ENCODE results near the gene KLB.

Gene KLB

DNA sequence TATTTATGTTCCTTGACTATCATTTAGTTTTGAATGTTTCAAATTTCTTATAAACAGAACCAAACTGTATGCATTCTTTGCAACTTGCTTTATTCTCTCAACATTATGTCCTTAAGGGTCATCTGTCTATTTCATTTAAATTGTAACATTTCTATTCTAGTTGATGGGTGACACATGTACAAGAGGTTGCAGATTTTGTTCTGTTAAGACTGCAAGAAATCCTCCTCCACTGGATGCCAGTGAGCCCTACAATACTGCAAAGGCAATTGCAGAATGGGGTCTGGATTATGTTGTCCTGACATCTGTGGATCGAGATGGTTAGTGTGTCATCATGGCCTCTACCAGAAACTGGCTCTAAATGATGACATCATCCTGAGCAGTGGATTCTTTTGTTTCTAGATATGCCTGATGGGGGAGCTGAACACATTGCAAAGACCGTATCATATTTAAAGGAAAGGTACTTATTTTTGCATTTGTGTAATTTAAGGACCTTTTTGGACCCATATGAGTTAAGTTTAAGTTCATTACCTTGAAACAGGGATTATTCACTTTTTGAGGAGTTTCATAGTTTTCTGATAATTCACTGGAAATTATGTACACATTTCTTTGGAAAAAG is 58.3 kb downstream of the KLB start:
- DNase-seq (ENCODE audit: low spot score): peak; percentile 23

DNA sequence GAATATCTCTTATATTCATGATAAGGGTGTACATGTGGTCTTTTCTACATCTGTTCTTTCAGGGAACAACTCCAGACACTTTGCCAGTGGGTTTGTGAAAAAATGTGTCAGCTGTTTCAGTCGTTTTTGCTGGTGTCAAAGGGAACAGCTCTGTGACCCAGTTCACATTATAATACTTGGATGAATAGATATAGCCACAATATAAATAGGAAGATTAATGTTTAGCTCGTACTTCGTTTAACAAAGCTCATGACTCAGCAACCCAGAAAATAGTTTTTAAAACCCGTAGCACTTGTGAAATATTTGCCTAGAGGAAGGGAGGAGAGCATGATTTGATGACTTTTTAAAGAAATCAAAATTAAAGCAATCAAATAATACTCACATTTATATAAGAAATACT is 60.0 kb downstream of the KLB start:
- DNase-seq (ENCODE audit: low spot score): no peak

DNA sequence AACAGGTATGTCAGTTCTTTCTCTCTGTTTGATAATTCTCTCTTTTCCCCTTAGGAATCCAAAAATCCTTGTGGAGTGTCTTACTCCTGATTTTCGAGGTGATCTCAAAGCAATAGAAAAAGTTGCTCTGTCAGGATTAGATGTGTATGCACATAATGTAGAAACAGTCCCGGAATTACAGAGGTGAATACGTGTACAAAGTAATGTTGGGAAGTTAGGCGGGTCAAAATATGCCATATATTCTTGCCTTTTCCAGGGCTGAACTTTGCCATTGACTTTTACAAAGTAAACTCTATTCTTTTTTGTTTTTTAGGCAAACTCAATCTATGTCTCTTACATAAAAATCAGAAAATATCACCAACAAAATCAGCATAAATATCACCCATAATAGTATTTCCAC is 60.7 kb downstream of the KLB start:
- no peak for DNase-seq (ENCODE audit: low spot score)

DNA sequence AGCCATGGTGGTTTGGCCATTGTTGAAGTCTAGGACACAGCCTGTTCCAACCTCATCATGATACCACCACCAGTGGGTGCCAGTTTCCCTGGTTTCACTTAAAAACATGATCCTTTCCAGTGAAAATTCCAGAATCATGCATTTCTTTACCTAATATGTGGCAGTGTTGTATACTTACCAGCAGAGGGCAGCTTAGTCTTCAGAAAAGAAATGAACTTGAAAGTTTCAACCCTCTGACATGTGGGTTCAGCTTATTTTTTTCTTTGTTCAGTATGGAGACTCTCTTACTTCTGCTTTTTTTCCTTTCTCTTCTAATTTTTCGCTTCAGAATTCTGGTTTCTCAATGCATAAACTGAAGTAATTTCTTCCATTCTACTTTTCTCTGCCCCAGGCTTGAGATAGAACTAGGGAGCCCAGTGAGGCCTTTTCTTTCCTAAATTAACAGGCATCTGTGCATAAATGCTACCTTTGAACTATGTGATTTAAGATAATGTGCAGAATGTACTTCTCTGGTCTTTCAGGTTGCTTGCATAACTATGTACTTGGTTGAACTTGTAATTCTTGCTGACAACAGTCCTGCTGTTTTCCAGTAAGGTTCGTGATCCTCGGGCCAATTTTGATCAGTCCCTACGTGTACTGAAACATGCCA is 62.8 kb downstream of the KLB start:
- peak; percentile 60 for DNase-seq (ENCODE audit: low spot score)

DNA sequence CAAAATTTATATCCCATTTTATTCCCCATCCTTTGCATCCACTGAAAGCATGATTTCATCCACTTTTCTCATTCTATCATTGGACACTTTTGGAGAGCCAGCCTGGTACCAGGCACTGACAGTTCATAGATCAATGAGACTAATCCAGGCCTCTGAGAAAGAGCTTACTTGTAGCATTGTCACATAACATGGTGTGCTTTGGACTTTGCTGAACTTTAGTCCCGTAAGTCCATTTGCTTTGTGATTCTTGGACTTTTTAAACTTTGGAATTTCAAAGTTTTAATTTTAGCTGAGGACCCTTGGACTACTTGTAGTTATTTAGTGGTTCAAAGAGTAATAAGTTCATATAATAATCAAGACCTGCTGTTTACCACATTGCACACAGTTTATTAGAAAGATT is 63.7 kb downstream of the KLB start:
- no peak for DNase-seq (ENCODE audit: low spot score)

DNA sequence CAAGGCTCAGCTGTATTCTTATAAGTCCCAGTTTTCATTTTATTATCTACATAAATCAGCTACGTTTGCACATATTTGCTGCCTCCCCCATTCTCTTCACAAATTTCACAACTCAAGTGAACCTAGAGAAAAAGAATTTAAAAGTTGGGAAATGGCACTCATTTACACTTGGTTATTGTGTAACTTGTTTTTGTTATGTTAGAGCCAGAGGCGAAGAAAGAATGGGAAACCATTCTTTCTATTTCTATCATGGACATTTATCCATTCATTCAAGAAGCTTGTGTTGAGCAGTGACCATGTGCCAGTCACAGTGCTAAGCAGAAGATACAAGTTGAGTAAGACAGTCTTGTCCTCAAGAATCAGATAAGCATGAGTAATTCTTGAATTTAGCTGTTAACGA is 65.7 kb downstream of the KLB start:
- no peak for DNase-seq (ENCODE audit: low spot score)

DNA sequence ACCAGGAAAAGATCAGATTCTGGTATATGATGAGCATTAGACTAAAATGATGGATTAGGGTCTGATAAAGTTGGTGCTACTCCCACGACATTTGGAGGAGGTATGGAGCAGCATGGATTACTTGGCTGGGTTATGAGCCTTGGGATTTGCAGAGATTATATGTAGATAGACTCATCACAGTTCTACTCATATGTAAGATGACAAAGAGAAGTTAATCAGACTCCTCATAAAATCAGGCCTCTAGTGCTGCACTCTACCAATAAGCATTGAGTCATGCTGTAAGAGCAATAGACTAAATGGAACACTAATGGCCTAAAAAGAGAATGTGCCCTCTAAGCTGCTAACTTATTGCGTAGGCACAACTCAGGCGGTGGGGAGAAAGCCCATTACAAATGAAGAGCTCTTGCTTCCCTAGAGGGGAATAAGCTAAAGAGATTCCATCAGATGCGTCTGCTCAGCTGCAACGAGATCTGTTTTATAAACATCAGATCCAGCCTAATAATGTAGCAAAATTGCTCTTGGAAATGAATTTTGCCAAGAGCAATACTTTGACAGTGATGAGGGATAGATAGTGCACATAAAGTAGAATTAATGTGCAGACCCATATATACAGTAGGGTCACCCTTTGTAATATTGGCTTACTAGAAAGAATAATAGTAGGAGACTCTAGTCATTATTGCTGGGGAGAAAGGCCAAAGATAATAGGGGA is 69.6 kb downstream of the KLB start:
- DNase-seq (ENCODE audit: low spot score): no peak

DNA sequence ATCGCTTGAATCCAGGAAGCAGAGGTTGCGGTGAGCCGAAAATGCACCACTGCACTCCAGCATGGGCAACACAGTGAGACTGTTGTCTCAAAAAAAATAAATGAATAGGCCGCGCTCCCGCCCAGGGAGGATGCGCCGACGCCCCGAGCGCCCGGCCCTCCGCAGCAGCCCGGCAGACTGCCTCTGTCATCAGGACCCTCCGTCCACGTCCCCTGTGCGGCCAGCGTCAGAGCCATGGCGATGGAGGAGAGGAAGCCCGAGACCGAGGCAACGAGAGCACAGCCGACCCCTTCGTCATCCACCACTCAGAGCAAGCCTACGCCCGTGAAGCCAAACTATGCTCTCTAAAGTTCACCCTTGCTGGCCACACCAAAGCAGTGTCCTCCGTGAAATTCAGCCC is 73.5 kb downstream of the KLB start:
- DNase-seq (ENCODE audit: low spot score): no peak

DNA sequence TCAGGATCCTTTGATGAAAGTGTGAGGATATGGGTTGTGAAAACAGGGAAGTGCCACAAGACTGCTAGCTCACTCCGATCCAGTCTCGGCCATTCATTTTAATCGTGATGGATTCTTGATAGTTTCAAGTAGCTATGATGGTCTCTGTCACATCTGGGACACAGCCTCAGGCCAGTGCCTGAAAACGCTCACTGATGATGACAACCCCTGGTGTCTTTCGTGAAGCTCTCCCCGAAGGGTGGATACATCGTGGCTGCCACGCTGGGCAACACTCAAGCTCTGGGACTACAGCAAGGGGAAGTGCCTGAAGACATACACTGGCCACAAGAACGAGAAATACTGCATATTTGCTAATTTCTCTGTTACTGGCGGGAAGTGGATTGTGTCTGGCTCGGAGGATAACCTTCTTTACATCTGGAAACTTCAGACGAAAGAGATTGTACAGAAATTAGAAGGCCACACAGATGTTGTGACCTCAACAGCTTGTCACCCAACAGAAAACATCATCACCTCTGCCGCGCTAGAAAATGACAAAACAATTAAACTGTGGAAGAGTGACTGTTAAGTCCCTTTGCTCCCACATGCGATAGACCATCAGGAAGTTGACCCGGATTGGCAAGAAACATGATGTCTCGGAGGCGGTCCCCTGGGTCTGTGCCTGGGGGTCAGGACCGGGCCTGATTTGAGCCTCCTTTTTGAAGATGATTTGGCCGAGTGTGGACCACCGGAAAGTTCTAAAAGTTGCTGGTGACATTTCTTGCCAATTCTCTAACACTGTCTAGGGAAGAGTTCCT is 74.4 kb downstream of the KLB start:
- DNase-seq (ENCODE audit: low spot score): no peak

DNA sequence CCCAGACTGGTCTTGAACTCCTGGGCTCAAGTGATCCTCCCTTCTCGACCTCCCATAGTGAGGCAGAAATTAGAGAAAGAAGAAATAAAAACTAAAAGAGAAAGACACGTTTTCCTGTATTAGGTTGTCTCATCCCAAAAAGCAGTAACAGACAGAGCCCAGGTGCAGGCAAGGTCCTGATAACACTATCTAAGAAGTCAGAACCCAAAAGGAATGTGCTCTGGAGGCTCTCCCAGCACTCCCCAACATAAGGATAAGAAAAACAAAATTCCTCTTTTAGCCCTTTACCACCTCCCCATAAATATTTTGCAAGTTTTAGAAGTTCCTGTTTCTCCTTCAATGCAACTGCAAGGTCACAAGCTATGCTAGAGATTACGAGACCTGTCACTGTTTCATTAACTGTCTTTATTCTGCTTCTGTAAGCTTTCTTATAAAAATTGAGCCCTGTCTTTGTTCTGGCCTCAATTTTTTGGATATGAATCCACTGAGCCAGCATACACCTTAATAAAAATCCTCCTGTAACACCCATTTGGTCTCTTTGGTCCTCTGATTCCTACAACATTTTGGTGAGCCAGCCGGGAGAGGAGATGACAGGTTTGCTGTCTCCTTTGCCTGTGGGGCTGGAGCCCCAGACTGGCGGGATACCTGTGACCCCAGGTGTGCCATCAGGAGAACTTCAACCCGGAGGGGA is 78.0 kb downstream of the KLB start:
- DNase-seq (ENCODE audit: low spot score): no peak

DNA sequence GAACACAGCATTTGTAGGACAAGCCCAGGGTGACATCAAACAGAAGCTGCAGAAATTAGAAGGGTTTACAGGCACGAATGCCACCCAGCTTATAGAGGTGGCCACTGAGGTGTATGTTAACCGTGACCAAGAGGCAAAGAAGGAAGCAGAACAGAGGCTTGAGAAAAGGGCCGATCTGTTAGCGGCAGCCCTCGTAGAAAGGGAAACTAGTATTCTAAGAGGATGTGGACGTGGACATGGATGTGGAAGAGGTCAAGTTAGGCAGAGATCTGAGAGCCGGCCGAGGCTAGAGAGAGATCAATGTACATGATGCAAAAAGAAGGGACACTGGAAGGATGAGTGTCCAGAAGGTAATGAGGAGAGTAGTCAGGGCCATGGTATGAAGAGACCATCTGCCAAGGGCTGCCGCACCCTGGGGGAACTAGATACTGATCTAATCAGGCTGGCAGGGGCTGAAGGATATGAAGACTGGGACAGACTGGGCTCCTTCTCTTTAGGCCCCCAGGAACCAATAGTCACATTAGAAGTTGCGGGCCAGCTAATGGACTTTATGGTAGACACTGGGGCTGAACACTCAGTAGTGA is 79.6 kb downstream of the KLB start:
- no peak for DNase-seq (ENCODE audit: low spot score)

DNA sequence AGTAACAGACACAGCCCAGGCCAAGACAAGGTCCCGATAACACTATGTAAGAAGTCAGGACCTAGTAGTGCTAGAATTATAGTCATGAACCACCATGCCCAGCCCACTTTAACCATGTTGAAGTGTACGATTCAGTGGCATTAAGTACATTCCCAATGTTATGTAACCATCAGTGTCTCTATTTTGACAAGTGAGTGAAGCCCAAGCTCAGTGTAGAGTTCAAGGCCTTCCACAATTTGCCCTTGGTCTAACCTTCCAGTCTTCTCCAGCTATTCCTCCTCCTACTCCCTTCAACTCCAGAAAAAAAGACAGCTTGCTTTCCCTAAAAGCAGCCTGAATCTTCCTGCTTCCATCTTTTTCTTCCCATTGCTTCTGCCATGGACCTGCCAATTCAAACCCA is 83.6 kb downstream of the KLB start:
- DNase-seq (ENCODE audit: low spot score): no peak

DNA sequence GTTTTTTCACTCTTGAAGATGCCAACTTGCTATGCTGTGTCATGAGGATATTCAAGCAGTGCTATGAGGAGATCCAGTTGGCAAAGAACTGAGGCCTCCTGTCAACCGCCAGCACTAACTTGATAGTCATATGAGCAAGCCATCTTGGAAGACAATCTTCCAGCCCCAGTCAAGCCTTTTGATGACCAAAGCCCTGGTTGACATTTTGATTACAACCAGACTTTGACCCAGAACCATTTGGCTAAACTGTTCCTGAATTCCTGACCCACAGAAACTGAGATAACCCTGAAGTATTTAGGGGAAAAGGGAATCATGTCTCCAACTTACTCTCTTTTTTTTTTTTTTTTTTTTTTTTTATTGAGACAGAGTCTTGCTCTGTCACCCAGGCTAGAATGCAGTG is 87.6 kb downstream of the KLB start:
- DNase-seq (ENCODE audit: low spot score): no peak

DNA sequence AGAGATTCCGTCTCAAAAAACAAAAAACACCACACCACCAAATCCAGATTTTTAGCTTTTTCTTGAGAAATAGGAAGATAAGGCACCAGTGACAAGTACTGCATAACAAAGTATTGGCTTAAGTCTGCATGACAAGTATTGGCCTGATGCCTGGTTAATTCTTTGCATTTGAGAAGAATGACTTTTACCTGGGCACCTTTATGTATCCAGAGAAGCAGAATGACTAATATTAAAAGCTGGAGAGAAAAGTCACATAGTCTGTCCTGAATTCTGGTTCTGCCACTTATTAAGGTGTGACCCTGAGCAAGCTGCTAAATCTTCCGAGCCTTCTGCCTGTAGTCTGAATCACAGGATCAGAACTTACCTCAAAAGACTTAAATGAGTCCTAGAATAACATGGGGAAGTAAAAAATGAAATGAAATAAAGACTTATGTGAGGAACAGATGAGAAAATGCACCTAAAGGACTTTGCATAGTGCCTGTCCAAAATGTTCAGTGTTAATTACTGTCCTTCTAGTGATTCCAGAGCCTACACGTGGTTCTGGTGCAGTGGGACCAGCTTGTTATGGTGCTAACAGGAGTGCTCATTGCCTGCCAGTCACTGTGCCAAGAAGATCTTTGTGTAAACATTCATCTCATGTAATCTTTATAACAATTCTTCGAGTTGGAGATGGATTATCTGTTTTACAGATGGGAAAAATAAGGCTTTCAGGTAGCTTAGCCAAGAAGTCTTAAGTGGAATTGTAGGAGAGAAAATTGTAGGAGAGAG is 88.9 kb downstream of the KLB start:
- no peak for DNase-seq (ENCODE audit: low spot score)

DNA sequence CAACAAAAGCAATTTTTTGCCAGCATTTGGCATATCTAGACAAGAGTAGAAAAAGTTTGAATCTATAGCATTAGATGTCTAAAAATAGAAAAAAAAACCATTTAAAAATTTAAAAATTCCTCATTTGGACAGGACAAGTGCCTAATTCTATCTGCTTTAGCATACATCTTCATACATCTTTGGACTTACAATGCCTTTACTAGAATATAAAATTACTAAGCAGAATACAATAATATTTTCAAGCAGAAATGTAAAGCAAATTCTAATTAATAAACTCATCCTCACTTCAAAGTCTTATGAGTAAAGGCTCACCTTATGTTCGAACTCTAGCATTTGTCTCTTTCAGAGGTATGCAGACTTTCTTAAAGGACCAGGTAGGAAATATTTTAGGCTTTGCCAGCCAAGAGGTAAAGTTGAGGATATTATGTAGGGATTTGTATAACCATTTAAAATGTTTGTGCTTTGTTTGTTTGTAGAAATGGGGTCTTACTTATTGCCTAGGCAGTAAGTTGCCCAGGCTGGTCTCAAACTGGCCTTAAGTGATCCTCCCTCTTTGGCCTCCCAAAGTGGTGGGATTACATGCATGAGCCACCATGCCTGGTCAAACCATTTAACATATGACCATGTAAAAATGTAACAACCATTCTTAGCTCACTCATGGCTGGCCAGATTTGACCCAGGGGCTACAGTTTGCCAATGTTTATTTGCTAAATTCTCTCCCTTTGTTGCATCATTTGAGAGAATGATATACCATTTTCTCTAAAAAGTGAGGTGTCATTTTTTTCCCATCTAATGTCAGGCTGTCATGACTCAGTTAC is 91.4 kb downstream of the KLB start:
- DNase-seq (ENCODE audit: low spot score): no peak

DNA sequence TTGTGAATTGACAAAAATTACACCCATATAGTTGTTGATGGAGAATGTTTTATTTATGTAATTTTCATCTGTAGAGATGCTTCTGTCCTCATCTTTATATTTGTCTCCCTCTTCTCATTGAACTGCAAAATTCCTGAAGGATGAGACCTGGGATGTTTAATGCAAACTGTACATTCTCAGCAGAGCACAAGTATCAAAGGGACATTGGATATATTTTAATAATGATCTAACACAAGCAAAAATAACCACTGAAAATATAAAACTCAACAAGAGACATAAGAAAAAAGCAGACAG is 91.9 kb downstream of the KLB start:
- no peak for DNase-seq (ENCODE audit: low spot score)

Data from SW480 (cell line).